SK-N-SH (cell line): Measurements from ENCODE around the gene SGTA.

Experiments
- CHD2 ChIP-seq: fragments of 150-350 bp; IDR thresholded peaks from 2 replicates; pipeline ENCODE4 v1.6.1; 2018; ENCODE audit warnings: low read length; ENCODE audit not compliant: partially characterized antibody
- CTCF ChIP-seq: fragments of 200-600 bp; sonication (generic); IDR thresholded peaks from 2 replicates; pipeline ENCODE4 v1.6.1; 2017; ENCODE audit warnings: antibody characterized with exemption, mild to moderate bottlenecking, moderate library complexity
- ELF1 ChIP-seq: IDR thresholded peaks from 2 replicates; pipeline ENCODE4 v1.4.0; 2012
- EZH2phosphoT487 ChIP-seq: fragments of 200-600 bp; sonication (generic); IDR thresholded peaks from 2 replicates; pipeline ENCODE4 v1.6.1; 2017; ENCODE audit warnings: low read depth, mixed run types, mild to moderate bottlenecking, antibody characterized with exemption, moderate library complexity, borderline replicate concordance
- REST ChIP-seq: IDR thresholded peaks from 2 replicates; pipeline ENCODE4 v1.6.1; 2012; ENCODE audit warnings: mild to moderate bottlenecking, low read depth, low read length, moderate library complexity
- SMC3 ChIP-seq: IDR thresholded peaks from 2 replicates; pipeline ENCODE4 v1.6.1; 2012; ENCODE audit warnings: low read depth, low read length, improper control_type of control experiment
- TCF12 ChIP-seq: IDR thresholded peaks from 2 replicates; pipeline ENCODE4 v1.4.0; 2012

GRCh38 chr19:2822846-2823245 is 39.8 kb upstream of the SGTA start:
- TF ChIP-seq EZH2phosphoT487 (no peak), ELF1 (no peak), CTCF (no peak), SMC3 (no peak), TCF12 (no peak), CHD2 (no peak), REST (no peak)
